Small intestine (tissue), 7 donors: ENCODE results near the gene PKNOX2. TPM values are rescaled to one million over a fixed set of nuclear protein-coding genes. Genes with fewer than 3 reads are reported as not detected.

Experiments used
- DNase-seq, 2 donors: peaks; one replicate each; pipeline versions ENCODE4 v3.0.0 to v3.0.0-alpha.2; 2013
- FAIRE-seq: peaks from 2 replicates; lab custom pipeline; 2012; peaks lifted over from hg19 to GRCh38; lab: Jason Lieb, UNC
- H3K27ac ChIP-seq, 3 donors: one replicate each; pipeline ENCODE4 v1.5.1; 2013; ENCODE audit warnings: low read length in 2 of 3, mild to moderate bottlenecking in 2 of 3, control low read depth in 1 of 3, inconsistent platforms in 1 of 3, low read depth in 1 of 3, moderate library complexity in 1 of 3
- H3K27me3 ChIP-seq, 3 donors: one replicate each; pipeline ENCODE4 v1.6.1; 2013; ENCODE audit warnings: low read length in 3 of 3, inconsistent platforms in 1 of 3; ENCODE audit not compliant: control insufficient read depth in 3 of 3, insufficient read depth in 3 of 3
- H3K36me3 ChIP-seq, 3 donors: one replicate each; pipeline ENCODE4 v1.6.1; 2013; ENCODE audit warnings: low read length in 3 of 3, inconsistent platforms in 1 of 3, low read depth in 1 of 3, mild to moderate bottlenecking in 1 of 3, moderate library complexity in 1 of 3; ENCODE audit not compliant: control insufficient read depth in 3 of 3, insufficient read depth in 2 of 3
- H3K4me1 ChIP-seq, 3 donors: one replicate each; pipeline ENCODE4 v1.6.1; 2013; ENCODE audit warnings: low read length in 2 of 3, inconsistent platforms in 1 of 3, low read depth in 1 of 3, mild to moderate bottlenecking in 1 of 3, moderate library complexity in 1 of 3; ENCODE audit not compliant: control insufficient read depth in 3 of 3, insufficient read depth in 2 of 3
- H3K4me3 ChIP-seq, 3 donors: one replicate each; pipeline ENCODE4 v1.5.1; 2013; ENCODE audit warnings: low read length in 3 of 3, control low read depth in 1 of 3, inconsistent platforms in 1 of 3, low read depth in 1 of 3, mild to moderate bottlenecking in 1 of 3, moderate library complexity in 1 of 3
- H3K9me3 ChIP-seq, 2 donors: one replicate each; pipeline ENCODE4 v1.6.1; 2013; ENCODE audit warnings: low read depth in 1 of 2, low read length in 1 of 2; ENCODE audit not compliant: control insufficient read depth in 2 of 2, insufficient read depth in 1 of 2
- WGBS, 3 donors: extraction: QIAGEN DNeasy Blood & Tissue Kit; methylation state at CpG; one replicate each; pipeline ENCODE4 v1.1.7; 2013; 5-methylcytosine and 5-hydroxymethylcytosine counted together
- polyA plus RNA-seq, 4 donors: library from polyadenylated mRNA; stranded (reverse) in 3 of 4; unstranded in 1 of 4; fragments of 200-250 nt in 3 of 4; fragments of 120-200 nt in 1 of 4; gene quantifications; one replicate each; pipeline versions ENCODE4 v1.2.1 to v1.2.3, GENCODE V29; 2013
- donor health status: healthy with polysubstance abuse.
- donor health status: control.
- donor health status: control.
- donor health status: Bipolar disorder and iron deficiency.
- donor health status: healthy.

Gene PKNOX2
- polyA plus RNA-seq, 4 donors = 1.1 to 2.5 (median 1.2) TPM; not detected in 1

- FAIRE-seq = no peak
- Histone ChIP-seq H3K4me1 (no peaks in the 10 kb centered on the region), H3K27me3 (peaks cover 0 to 18% (median 0%) of the 10 kb centered on the region in 3 donors), H3K27ac (no peak overlapping the region), H3K9me3 (no peaks in the 10 kb centered on the region), H3K36me3 (no peaks in the 10 kb centered on the region), H3K4me3 (no peak overlapping the region)
- WGBS, 3 donors = 79 to 83% (median 81%) methylated on average over 5 of the region's 5 CpGs
- DNase-seq = no peak
Measured at GRCh38 chr11:125376856-125377255, 212.3 kb downstream of the PKNOX2 start.

- FAIRE-seq (no peak), DNase-seq (no peak)
- H3K9me3 ChIP-seq = no peaks in the 10 kb centered on the region
- peaks cover 0 to 15% (median 0%) of the 10 kb centered on the region in 3 donors for H3K27me3 ChIP-seq
- H3K27ac ChIP-seq = no peak overlapping the region
- H3K36me3 ChIP-seq = no peaks in the 10 kb centered on the region
- H3K4me1 ChIP-seq = no peaks in the 10 kb centered on the region
- 85 to 97% (median 97%) methylated on average over 6 to 7 of the region's 7 CpGs for WGBS, 3 donors
- no peak overlapping the region for H3K4me3 ChIP-seq
Measured at GRCh38 chr11:125378083-125378482, 213.5 kb downstream of the PKNOX2 start.

GRCh38 chr11:125378571-125378970 is 214.0 kb downstream of the PKNOX2 start:
- Histone ChIP-seq H3K27ac (no peak overlapping the region), H3K4me1 (no peaks in the 10 kb centered on the region), H3K36me3 (no peaks in the 10 kb centered on the region), H3K27me3 (peaks cover 0 to 15% (median 0%) of the 10 kb centered on the region in 3 donors), H3K4me3 (no peak overlapping the region), H3K9me3 (no peaks in the 10 kb centered on the region)
- DNase-seq = no peak
- no peak for FAIRE-seq
- WGBS, 3 donors = 91 to 92% (median 91%) methylated on average over 6 of the region's 6 CpGs

GRCh38 chr11:125379565-125379964 is 215.0 kb downstream of the PKNOX2 start:
- no peaks in the 10 kb centered on the region for H3K36me3 ChIP-seq
- no peaks in the 10 kb centered on the region for H3K9me3 ChIP-seq
- no peaks in the 10 kb centered on the region for H3K4me1 ChIP-seq
- WGBS, 3 donors = 65 to 73% (median 70%) methylated on average over 5 of the region's 5 CpGs
- no peak for FAIRE-seq
- no peak for DNase-seq
- no peak overlapping the region for H3K27ac ChIP-seq
- peaks cover 0 to 15% (median 0%) of the 10 kb centered on the region in 3 donors for H3K27me3 ChIP-seq
- H3K4me3 ChIP-seq = no peak overlapping the region

- Histone ChIP-seq H3K4me1 (no peaks in the 10 kb centered on the region), H3K27me3 (peaks cover 0 to 15% (median 0%) of the 10 kb centered on the region in 3 donors), H3K4me3 (no peak overlapping the region), H3K27ac (no peak overlapping the region), H3K9me3 (no peaks in the 10 kb centered on the region), H3K36me3 (no peaks in the 10 kb centered on the region)
- no peak for DNase-seq
- FAIRE-seq = no peak
- WGBS, 3 donors = 63 to 74% (median 67%) methylated on average over 14 of the region's 14 CpGs
Measured at GRCh38 chr11:125379981-125380380, 215.4 kb downstream of the PKNOX2 start.

- WGBS, 3 donors = 82 to 87% (median 84%) methylated on average over 9 of the region's 9 CpGs
- H3K36me3 ChIP-seq = no peaks in the 10 kb centered on the region
- H3K4me1 ChIP-seq = no peaks in the 10 kb centered on the region
- H3K4me3 ChIP-seq = no peak overlapping the region
- no peak overlapping the region for H3K27ac ChIP-seq
- peaks cover 0 to 13% (median 0%) of the 10 kb centered on the region in 3 donors for H3K27me3 ChIP-seq
- FAIRE-seq (no peak), DNase-seq (no peak)
- no peaks in the 10 kb centered on the region for H3K9me3 ChIP-seq
Measured at GRCh38 chr11:125380756-125381445, 216.3 kb downstream of the PKNOX2 start.

GRCh38 chr11:125381499-125382044 is 217.0 kb downstream of the PKNOX2 start:
- Histone ChIP-seq H3K27me3 (peaks cover 0 to 9% (median 0%) of the 10 kb centered on the region in 3 donors), H3K9me3 (no peaks in the 10 kb centered on the region), H3K4me1 (no peaks in the 10 kb centered on the region), H3K27ac (no peak overlapping the region), H3K36me3 (no peaks in the 10 kb centered on the region), H3K4me3 (no peak overlapping the region)
- no peak for DNase-seq
- no peak for FAIRE-seq
- 71 to 84% (median 76%) methylated on average over 7 of the region's 7 CpGs for WGBS, 3 donors

- Histone ChIP-seq H3K36me3 (no peaks in the 10 kb centered on the region), H3K27me3 (peaks cover 0 to 9% (median 0%) of the 10 kb centered on the region in 3 donors), H3K27ac (no peak overlapping the region), H3K4me1 (no peaks in the 10 kb centered on the region), H3K4me3 (no peak overlapping the region), H3K9me3 (no peaks in the 10 kb centered on the region)
- no peak for DNase-seq
- WGBS, 3 donors = 33 to 72% (median 58%) methylated on average over 12 of the region's 12 CpGs
- FAIRE-seq = no peak
Measured at GRCh38 chr11:125382314-125382791, 217.8 kb downstream of the PKNOX2 start.
